Measurements from ENCODE around the gene DSCAM.

DSCAM gene

DNA sequence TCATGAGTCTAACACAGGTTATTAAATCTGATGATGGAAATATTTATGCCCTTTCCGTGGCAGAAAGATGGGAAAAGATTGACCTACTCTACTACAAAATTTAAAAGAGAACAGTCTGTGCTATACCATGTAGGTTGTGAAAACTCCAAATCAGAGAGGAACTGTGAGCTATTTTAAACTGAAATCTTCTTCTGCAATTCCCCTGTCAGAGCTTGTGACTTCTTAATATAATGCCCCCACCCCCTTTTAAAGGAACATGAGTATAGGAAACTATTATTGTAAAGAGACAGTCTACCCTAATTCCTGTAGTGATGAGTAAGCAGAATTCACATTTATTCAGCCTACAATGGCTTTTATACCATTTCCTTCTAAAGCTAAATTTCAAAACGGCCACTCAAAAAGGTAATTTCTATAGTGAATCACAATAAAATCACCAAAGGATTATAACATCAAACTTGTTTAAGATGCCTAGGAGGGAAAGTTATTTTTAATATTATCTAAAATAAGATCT is 11.7 kb downstream of the DSCAM start:
- no peak for DNase-seq

GRCh38 chr21:40833184-40833583 is 13.8 kb downstream of the DSCAM start:
- no peak for DNase-seq

DNA sequence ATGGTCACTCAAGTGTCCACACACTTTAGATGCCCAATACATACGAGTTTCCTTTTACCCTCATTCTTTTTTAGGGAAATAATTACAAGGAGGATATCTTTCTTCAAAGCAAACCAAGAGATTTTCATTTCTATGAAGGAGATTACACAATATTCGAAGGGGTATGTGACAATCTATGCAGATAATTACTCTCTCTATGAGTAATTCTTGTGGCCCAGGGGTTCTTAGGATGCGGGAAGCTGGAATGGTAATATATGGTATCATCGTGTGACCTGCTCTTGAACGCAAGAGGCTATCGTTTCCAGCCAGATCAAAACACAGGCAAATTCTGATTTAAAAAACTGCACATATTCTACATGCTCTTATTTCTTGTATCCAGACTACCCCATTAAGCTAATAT is 14.6 kb downstream of the DSCAM start:
- DNase-seq, result no peak

- no peak for DNase-seq
These were observed 16.1 kb downstream of the DSCAM start for GRCh38 chr21:40830836-40831235.

GRCh38 chr21:40829791-40830190 is 17.2 kb downstream of the DSCAM start:
- no peak for DNase-seq

- no peak for DNase-seq
These were observed 17.6 kb downstream of the DSCAM start for GRCh38 chr21:40829308-40829707.

DNA sequence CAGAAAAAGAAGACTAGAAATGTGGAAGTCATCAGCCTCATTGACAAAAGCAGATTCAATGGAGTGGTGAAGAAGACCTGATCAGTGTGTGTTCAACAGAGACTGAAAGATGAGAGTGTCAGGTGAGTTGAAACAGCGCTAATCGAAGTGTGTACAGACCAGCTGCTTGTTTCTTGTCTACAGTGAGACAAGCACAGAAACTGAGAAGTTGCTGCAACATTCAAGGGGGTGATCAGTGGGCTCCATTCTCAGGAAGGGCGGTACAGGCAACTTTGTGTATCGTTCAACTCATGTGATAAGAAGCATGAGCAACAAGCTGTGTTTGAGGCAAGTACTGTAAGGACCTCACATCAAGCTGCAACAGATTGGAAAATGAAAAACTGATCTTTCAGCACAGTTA is 19.4 kb downstream of the DSCAM start:
- peak; percentile 17 for DNase-seq

GRCh38 chr21:40819071-40819900 is 27.7 kb downstream of the DSCAM start:
- no peak for DNase-seq

GRCh38 chr21:40813918-40814317 is 33.0 kb downstream of the DSCAM start:
- DNase-seq, result no peak

GRCh38 chr21:40809673-40810197 is 37.2 kb downstream of the DSCAM start:
- no peak for DNase-seq

GRCh38 chr21:40803101-40803500 is 43.9 kb downstream of the DSCAM start:
- DNase-seq, result peak; percentile 90

- no peak for DNase-seq
These were observed 46.8 kb downstream of the DSCAM start for GRCh38 chr21:40800126-40800525.

- no peak for DNase-seq
These were observed 49.1 kb downstream of the DSCAM start for GRCh38 chr21:40797891-40798290.

GRCh38 chr21:40797410-40797809 is 49.5 kb downstream of the DSCAM start:
- no peak for DNase-seq

GRCh38 chr21:40796464-40796863 is 50.5 kb downstream of the DSCAM start:
- DNase-seq, result no peak

- DNase-seq, result no peak
These were observed 51.6 kb downstream of the DSCAM start for GRCh38 chr21:40795313-40795712.

- DNase-seq, result peak; percentile 79
These were observed 54.1 kb downstream of the DSCAM start for GRCh38 chr21:40792691-40793456.

DNA sequence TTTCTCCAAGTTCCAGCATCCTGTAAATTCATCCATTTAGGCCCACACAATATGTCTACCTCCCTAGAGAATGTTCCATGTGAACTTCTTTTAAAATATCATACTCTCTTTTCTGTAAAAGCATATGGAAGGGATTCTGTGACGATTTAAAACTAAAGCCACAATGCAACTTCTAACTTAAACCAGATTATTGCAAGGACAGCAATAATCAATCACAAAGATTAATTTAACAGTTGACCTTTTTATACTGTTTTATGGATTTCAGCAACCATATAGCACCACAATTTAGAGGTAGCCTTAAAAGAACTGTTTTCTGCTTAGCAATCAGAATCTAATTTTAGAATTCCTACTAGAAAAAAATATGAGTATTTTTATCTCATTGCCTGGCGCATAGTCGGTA is 58.3 kb downstream of the DSCAM start:
- no peak for DNase-seq

GRCh38 chr21:40783404-40783803 is 63.6 kb downstream of the DSCAM start:
- DNase-seq, result no peak

DNA sequence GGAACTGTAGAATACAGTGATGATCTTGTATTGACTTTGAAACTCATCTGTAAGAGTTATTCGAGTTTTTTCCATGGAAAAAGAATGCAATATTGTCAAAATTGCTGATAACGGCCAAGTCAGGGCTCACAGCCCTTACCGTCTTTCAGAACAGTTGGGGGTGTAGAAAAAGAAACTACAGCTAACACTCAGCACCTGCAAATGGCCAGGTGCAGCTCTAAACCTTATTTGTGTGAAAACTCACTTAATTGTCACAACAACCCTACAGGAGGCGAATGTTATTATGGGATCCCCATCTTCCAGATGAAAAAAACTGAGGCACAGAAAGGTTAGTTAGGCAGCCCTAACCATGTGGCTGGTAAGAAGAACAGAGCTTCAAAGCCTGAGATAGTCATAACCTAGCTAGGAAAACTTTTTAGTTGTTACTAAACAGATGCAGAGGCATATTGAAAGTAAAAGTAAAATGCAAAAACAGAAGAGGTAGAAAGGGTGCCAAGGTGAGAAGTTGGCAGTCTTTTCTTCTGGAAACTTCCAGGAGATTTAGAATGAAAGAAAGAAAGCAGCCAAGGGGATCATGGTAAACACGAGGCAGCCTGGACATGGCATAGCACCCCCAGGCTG is 76.4 kb downstream of the DSCAM start:
- no peak for DNase-seq

DNA sequence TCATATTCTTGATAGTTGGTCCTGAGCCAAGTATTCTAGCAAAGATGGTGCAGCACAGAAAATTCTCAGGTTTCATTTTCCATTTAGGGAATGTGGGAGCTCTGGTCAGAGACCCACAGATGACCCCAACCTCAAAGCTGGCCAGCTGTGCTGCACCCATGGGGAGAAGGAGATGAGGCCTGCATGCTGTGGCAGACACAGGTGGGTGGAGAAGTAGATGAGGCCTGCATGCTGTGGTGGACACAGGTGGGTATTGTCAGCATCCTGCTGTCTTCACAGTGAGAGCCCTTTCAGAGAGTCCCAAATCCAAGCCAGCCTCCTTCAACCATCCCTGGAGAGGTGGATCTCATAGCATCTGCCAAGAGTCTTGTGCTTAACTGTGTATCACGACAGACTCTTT is 77.7 kb downstream of the DSCAM start:
- DNase-seq, result no peak

GRCh38 chr21:40768056-40768455 is 78.9 kb downstream of the DSCAM start:
- peak; percentile 85 for DNase-seq

DNA sequence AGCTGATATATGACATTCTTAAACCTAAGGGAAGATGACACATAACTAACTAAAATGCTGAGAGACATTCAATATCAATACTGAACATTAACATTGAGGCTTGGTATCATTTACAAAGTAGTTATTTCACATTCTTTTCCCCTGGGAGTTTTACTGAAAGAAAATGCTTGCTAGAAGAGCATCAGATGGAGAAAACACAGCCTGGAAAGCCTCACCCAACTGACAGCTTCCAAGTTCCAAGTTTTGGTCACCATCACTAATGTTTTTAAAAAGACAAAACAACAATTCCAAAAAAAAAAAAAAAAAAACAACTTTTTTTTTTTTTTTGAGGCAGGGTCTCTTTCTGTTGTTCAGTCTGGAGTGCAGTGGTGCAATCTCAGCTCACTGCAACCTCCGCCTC is 80.6 kb downstream of the DSCAM start:
- DNase-seq, result peak; percentile 59

All from NCI-H2171 treated with DMSO at 0.1 percent for 48 hours (cell line).